Natural killer cell treated with Interleukin-12 subunit alpha and Interleukin-12 subunit beta and Interleukin-15 and Interleukin-18, amount 100 ng/mL, for 72 hours (primary cell): Measurements from ENCODE around the gene NTRK1. TPM values are rescaled to one million over a fixed set of nuclear protein-coding genes. Genes with fewer than 3 reads are reported as not detected.

Experiments
- ATAC-seq, 2 donors: fragments of 150-1000 bp; cut with Tn5 transposase in 1 of 2; sonication (Bioruptor Pico), chemical (Tn5 transposase) in 1 of 2; 2 replicates each; pipeline ENCODE4 v1.10.0; 2021
- DNase-seq: peaks from one replicate; pipeline ENCODE4 v3.0.0; 2022; ENCODE audit warnings: low spot score
- H3K27ac Mint-ChIP-seq, 2 donors: 1 replicate in 1 of 2; 2 replicates in 1 of 2; pipeline ENCODE4 v1.8.0; 2022; ENCODE audit warnings: mixed read lengths in 2 of 2, mild to moderate bottlenecking in 1 of 2, moderate library complexity in 1 of 2
- H3K27me3 Mint-ChIP-seq, 2 donors: 1 replicate in 1 of 2; 2 replicates in 1 of 2; pipeline ENCODE4 v1.8.0; 2022; ENCODE audit warnings: mixed read lengths in 2 of 2
- H3K36me3 Mint-ChIP-seq: one replicate; pipeline ENCODE4 v1.8.0; 2022; ENCODE audit warnings: mixed read lengths
- H3K4me1 Mint-ChIP-seq, 2 donors: 1 replicate in 1 of 2; 2 replicates in 1 of 2; pipeline ENCODE4 v1.8.0; 2022; ENCODE audit warnings: low read depth in 2 of 2, mixed read lengths in 2 of 2, mild to moderate bottlenecking in 1 of 2
- H3K4me3 Mint-ChIP-seq: one replicate; pipeline ENCODE4 v1.8.0; 2022; ENCODE audit warnings: mixed read lengths
- H3K9me3 Mint-ChIP-seq: 2 replicates; pipeline ENCODE4 v1.8.0; 2022; ENCODE audit warnings: mixed read lengths
- total RNA-seq, 2 donors: library from RNA; stranded (reverse); gene quantifications; one replicate each; pipeline ENCODE4 v1.2.3, GENCODE V29; 2022

Gene NTRK1
- total RNA-seq, 2 donors from 2014 or later, result 1.4 to 8.1 TPM

DNA sequence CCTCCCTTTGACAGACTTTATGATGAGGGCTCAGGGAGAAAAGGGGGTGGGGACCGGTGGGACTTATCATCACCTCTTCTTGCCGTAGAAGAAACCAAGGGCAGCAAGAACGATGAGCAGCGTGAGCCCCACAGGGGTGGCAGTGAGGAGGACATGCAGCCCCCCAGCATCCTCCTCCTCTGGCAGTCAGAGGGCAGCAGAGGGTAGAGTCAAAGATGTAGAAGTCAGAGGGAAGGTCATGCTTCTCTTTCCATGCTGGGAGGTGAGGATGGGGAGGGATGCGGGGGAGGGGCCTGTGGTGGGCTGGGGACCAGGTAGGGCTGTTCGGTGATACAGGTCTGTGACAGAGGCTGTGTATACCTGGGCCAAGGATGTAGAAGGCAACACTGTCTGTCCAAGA, 16.6 kb upstream of the NTRK1 start:
- no peak overlapping the region for H3K4me3 Mint-ChIP-seq
- H3K27me3 Mint-ChIP-seq, result peaks cover 34 to 39% of the 10 kb centered on the region in 2 donors
- peaks cover 11 to 32% of the 10 kb centered on the region in 2 donors for H3K4me1 Mint-ChIP-seq

DNA sequence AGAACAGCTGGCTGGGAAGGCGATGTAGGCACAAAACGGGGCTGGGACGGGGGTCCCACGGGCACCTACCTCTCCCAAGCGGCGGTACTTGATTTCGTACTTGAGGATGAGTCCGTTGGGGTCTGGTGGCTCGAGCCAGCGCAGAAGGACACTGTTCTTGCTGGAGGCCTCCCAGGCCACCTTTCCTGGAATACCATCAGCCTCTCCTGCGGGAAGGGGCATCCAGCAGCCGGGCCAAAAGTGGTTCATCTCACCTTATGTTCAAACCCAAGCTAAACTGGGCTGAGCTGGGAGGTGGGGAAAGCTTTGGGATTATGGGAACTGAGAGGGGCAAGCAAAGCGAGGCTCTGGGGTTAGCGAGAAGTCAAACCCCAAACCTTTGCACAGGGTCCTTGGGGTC, 16.0 kb upstream of the NTRK1 start:
- peaks cover 11 to 31% of the 10 kb centered on the region in 2 donors for H3K4me1 Mint-ChIP-seq
- no peaks in the 10 kb centered on the region for H3K9me3 Mint-ChIP-seq
- H3K36me3 Mint-ChIP-seq, result no peaks in the 10 kb centered on the region
- DNase-seq (no peak), ATAC-seq (no peak)
- H3K27ac Mint-ChIP-seq, result no peak overlapping the region
- H3K27me3 Mint-ChIP-seq, result peaks cover 34 to 39% of the 10 kb centered on the region in 2 donors
- H3K4me3 Mint-ChIP-seq, result no peak overlapping the region

More for the DNA sequence above, 16.6 kb upstream of the NTRK1 start:
- Mint-ChIP-seq H3K27ac (no peak overlapping the region), H3K36me3 (no peaks in the 10 kb centered on the region), H3K9me3 (no peaks in the 10 kb centered on the region)
- ATAC-seq (no peak), DNase-seq (no peak)

DNA sequence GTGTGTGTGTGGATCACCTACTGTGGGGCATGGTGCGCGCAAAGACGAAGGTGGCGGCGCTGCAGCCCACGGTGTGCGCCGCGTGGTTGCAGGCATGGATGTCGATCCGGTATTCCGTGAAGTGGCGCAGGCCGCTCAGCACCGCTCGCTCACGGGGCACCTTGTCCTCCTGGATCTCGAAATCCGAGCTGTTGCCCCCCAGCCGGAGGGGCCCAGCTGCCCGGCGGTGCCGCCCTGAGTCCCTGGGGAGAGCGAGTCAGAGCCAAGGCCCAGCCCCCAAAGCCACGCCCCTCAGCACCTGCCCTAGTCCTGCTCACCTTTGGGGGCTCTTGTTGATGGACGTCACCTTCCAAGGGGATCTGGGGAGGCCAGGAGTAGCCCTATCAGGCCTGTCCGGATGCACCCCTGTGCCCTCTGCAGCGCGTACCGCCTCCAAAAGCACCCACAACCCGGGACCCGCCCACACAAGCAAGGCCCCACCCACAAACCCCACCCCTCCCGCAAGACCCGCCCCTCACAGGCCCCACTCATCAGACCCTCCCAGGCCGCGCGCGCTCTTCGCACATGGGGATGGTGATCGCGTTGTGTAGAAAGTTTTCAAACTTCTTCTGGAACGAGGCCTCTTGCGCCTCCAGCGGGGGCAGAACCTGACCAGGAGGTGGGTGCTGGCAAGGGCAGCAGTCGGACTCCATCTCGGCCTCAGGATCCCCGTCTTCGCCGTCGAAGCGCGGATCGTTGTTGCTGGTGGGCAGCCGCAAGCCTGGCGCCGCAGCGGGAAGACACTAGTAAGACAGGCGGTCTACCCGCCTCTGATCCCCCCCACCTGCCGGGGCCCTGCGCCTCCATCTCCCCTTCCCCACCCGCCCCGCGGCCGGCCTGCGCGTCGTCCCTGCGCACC, 15.4 kb upstream of the NTRK1 start:
- peak; percentile 45 to 73 for ATAC-seq
- Mint-ChIP-seq H3K9me3 (no peaks in the 10 kb centered on the region), H3K27me3 (peaks cover 34 to 36% of the 10 kb centered on the region in 2 donors), H3K4me1 (peaks cover 11 to 28% of the 10 kb centered on the region in 2 donors), H3K4me3 (peak overlapping the region; percentile 20), H3K27ac (no peak overlapping the region), H3K36me3 (no peaks in the 10 kb centered on the region)
- DNase-seq, result no peak

DNA sequence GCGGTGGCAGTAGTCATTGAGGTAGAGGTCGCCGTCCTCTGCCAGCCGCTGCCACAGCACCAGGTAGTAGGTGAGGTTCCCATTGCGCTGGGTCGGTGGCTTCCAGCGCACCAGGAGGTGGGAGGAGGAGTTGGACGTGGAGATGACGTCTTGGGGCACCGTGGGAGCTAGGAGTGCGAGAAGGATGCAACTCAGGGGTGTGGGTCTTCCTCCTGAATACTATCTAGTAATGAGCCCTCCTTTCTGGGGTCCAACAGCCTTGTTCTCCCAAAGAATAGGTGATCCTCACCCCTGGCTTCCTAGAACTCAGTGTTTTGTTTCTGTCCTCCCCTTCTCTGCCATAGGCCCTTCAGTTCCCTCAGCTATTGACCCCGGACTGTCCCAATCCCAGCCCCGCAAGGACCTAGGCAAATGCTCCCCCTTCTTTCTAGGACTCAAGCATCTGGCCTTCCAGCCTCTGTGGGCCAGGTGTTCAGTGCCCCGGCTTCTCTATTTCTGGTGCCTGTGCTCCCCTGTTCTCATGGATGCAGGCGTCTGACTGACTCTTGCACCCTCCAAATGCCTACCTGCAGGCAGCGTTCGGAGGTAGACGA, 14.6 kb upstream of the NTRK1 start:
- no peaks in the 10 kb centered on the region for H3K36me3 Mint-ChIP-seq
- H3K4me1 Mint-ChIP-seq, result peaks cover 11 to 28% of the 10 kb centered on the region in 2 donors
- H3K27ac Mint-ChIP-seq, result no peak overlapping the region
- H3K9me3 Mint-ChIP-seq, result no peaks in the 10 kb centered on the region
- H3K4me3 Mint-ChIP-seq, result no peak overlapping the region
- DNase-seq (no peak), ATAC-seq (no peak)
- H3K27me3 Mint-ChIP-seq, result peaks cover 34 to 36% of the 10 kb centered on the region in 2 donors

DNA sequence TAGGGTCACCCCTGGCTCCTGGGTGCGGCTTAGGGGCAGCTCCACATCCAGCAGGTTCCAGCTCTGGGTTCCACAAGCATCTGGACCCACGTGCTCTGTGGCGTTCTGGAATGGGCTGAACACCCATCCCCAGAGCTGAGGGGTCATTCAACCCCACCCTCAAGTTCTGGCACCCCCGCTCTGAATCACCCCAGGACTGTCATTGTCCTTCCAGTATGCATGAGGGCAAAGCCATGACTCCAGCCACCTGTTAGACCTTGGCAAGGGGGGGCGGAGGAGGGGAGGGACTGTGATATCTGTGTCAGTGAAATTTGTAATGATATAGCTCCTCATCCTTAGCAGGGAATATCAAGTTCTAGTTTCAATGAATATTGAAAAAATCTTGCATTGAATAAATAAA, 14.0 kb upstream of the NTRK1 start:
- H3K27me3 Mint-ChIP-seq, result peaks cover 34 to 36% of the 10 kb centered on the region in 2 donors
- H3K36me3 Mint-ChIP-seq, result no peaks in the 10 kb centered on the region
- DNase-seq, result no peak
- no peak overlapping the region for H3K4me3 Mint-ChIP-seq
- no peaks in the 10 kb centered on the region for H3K9me3 Mint-ChIP-seq
- peaks cover 11 to 28% of the 10 kb centered on the region in 2 donors for H3K4me1 Mint-ChIP-seq
- no peak for ATAC-seq
- H3K27ac Mint-ChIP-seq, result peak overlapping the region in 1 of 2 donors; percentile 20

DNA sequence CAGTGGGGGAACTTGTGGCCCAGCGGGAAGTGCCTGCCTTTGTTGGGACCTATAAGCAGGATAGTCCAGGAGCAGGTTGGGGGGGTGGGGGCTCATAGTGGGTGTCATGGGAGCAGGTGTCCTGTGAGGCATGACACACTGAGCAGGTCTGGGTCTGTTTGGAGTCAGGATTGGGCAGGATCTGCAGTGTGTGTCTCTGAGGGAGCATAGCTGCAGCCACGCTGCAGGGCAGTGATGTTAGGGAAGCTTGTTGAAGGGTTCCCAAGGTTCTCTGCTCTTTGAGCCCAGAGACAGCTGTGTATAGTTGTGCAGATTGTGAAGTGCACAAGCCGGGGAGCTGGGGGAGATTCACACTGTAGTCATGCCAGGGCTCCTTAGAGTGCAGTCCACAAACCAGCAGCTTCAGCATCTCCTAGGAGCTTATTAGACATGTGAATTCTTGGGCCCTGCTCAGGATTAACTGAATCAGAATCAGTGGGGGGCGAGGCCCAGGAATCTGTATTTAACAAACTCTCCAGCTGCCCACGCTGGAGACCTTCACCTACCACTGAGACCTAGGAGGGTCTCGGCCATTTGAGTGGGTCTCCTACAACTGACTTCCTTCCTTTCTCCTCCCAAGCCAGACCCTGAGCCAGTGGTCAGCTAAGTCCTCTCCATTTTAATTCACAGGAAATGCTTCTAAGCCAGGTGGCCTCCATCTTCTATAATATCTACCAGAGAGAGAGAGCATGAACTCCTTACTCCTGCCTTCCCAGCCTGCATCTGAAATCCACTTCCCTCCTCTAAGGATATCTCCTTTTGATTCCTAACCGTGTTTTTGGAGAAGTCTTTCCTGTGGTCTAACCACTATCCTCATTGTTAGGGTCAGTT, 12.8 kb upstream of the NTRK1 start:
- Mint-ChIP-seq H3K27ac (peak overlapping the region in 1 of 2 donors; percentile 76), H3K9me3 (no peaks in the 10 kb centered on the region), H3K27me3 (peaks cover 27 to 29% of the 10 kb centered on the region in 2 donors), H3K4me1 (peaks cover 11 to 28% of the 10 kb centered on the region in 2 donors), H3K4me3 (no peak overlapping the region), H3K36me3 (no peaks in the 10 kb centered on the region)
- DNase-seq (no peak), ATAC-seq (no peak)

DNA sequence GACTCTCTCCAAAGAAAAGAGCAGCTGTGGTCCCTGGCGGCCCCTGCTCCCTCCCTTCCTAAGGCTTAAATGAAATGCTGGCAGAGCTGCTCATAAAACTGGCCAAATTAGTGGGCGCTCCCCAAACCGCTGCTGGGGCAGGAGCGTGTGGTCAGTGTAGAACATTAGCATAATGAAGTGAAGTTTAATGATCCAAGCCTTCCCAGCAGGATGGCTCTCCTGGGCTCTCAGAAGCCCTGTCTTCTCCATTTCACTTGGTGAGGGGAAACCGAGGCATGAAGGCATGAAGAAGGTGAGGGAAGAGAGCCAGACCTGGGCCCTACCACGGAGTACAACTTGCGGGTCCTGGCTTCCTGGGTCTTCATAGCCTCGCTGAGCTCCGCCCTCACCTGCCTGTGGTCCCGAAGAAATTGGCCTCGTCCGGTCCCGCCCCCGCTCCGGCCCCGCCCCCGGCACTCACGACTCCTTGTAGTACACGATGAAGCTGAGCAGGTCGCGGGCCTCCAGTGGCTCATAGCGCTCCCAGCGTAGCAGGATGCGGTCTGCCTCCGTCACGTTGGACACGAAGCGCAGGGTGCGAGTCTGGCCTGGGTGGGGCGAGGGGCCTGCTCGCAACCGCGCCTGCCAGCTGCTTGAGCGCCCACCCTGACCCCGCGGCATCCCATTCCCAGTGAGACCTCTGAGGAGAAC, 12.1 kb upstream of the NTRK1 start:
- DNase-seq, result peak; percentile 83
- Mint-ChIP-seq H3K36me3 (no peaks in the 10 kb centered on the region), H3K4me1 (peaks cover 11 to 31% of the 10 kb centered on the region in 2 donors), H3K9me3 (no peaks in the 10 kb centered on the region), H3K4me3 (no peak overlapping the region), H3K27ac (peak overlapping the region in 1 of 2 donors; percentile 76), H3K27me3 (peaks cover 22 to 26% of the 10 kb centered on the region in 2 donors)
- ATAC-seq, result peak; percentile 84 to 86

DNA sequence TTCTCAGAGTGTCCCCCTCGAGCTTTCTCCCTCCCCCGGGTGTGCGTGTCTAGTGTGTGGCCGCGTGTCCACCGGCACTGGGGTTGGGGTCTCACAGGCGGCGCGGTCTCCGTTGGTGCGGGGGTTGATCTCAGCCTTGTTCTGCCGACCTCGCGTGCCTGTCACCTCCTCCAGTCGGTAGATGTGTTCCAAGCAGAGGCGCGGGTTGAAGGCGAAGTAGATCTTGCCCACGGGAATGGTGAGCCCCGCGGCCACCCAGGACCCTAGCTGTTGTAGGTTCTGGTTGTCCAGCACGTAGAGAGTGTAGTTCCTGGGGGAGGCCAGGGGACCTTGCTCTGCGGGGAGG, 11.5 kb upstream of the NTRK1 start:
- H3K4me3 Mint-ChIP-seq, result no peak overlapping the region
- no peak for ATAC-seq
- peaks cover 11 to 28% of the 10 kb centered on the region in 2 donors for H3K4me1 Mint-ChIP-seq
- peaks cover 17 to 23% of the 10 kb centered on the region in 2 donors for H3K27me3 Mint-ChIP-seq
- H3K36me3 Mint-ChIP-seq, result no peaks in the 10 kb centered on the region
- no peak for DNase-seq
- no peaks in the 10 kb centered on the region for H3K9me3 Mint-ChIP-seq
- peak overlapping the region in 1 of 2 donors; percentile 76 for H3K27ac Mint-ChIP-seq

DNA sequence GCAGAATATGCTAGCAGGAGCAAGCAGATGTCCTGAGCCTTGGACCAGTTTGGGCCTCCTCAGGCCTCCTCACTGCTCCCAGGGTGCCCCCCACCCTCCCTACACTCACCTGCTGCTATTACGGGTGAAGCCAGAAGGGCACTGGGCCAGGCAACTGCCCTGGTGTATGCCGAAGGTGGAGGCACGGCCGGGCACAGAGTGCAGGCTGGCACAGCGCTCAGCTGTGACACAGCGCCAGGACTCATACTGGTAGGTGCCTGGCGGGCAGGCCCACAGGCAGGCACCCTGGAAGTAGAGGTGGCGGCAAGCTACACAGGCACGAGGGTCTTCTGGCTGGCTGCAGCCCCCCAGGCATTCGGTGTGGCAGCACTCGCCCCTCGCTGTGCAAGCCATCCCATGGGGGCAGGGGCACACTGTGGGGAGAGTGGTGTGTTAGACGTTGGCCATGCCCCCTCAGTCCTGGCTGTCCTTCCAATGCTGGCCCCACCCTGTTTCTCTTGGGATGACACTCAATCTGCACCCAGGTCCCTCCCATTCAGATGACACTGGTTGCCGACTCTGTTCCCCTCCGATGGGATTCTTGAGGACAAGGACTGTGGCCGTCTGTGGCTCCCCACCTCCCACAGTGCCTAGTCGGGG, 8.8 kb upstream of the NTRK1 start:
- Mint-ChIP-seq H3K27ac (no peak overlapping the region), H3K4me1 (peaks cover 6 to 17% of the 10 kb centered on the region in 2 donors), H3K9me3 (no peaks in the 10 kb centered on the region), H3K4me3 (no peak overlapping the region), H3K27me3 (peaks cover 3 to 17% of the 10 kb centered on the region in 2 donors), H3K36me3 (no peaks in the 10 kb centered on the region)
- ATAC-seq (no peak), DNase-seq (no peak)

DNA sequence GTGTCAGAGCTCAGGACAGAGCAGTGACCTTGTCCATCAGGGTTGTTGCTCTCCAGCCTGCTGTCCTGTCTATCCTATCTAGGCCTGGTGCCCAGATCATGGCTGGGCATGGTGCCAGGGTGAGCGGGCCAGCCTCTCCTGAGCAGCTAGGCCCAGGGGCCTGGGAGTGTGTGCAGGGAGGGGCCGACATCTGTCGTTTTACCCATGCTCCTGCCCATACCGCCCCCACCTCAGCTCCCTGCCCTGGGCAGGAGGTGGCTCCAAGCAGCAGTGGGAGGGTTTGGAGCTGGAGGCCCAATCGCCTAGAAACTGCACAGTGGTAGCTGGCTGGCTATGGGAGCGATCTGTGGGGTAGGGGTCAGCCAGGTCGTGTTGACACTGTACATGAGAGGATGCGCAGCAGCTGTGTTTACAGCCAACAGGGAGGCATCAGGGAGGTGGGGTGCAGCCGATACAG, 8.2 kb upstream of the NTRK1 start:
- H3K27me3 Mint-ChIP-seq, result peaks cover 0 to 12% of the 10 kb centered on the region in 2 donors
- ATAC-seq (no peak), DNase-seq (no peak)
- H3K9me3 Mint-ChIP-seq, result no peaks in the 10 kb centered on the region
- H3K27ac Mint-ChIP-seq, result no peak overlapping the region
- H3K4me3 Mint-ChIP-seq, result no peak overlapping the region
- H3K4me1 Mint-ChIP-seq, result peaks cover 6 to 15% of the 10 kb centered on the region in 2 donors
- no peaks in the 10 kb centered on the region for H3K36me3 Mint-ChIP-seq

DNA sequence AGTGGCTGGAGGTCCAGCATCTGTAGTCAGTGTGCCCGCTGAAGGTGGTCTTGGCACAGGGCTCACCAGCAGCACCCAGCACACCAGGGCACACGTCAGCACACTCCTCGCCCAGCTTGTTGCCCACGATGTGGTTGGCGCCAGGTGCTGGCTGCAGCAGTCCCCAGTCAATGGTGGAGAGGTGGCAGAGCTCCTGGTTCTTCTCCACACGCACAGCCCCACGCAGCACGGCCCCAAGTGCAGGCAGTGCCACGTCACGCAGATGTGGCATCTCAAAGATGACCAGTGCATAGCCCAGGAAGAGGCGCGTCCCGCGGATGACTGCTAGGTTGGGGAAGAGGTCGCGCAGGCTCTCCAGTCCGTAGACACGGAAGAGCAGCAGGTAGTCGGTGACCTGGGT, 6.9 kb upstream of the NTRK1 start:
- Mint-ChIP-seq H3K9me3 (no peaks in the 10 kb centered on the region), H3K36me3 (no peaks in the 10 kb centered on the region), H3K4me1 (peaks cover 7 to 12% of the 10 kb centered on the region in 2 donors), H3K27ac (no peak overlapping the region), H3K4me3 (no peak overlapping the region), H3K27me3 (peaks cover 9 to 15% of the 10 kb centered on the region in 2 donors)
- DNase-seq, result no peak
- ATAC-seq, result no peak

DNA sequence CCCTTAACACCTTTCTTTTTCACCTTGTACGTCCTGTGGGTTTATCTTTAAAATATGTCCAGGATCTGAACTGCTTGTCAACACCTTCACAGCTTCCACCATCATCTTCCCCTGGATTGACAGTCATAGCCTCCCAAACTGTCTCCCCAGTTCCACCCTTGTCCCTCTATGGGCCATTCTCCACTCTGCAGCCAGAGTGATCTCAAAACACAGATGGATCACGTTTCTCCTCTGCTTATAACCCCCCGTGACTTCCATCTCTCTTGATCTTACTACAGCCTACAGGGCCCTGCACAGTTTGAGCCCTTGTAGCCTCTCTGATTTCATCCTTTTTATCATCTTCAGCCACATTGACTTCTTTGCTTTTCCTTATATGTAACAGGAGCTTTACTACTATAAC, 6.0 kb upstream of the NTRK1 start:
- ATAC-seq (no peak), DNase-seq (no peak)
- no peaks in the 10 kb centered on the region for H3K36me3 Mint-ChIP-seq
- H3K9me3 Mint-ChIP-seq, result no peaks in the 10 kb centered on the region
- peaks cover 12 to 15% of the 10 kb centered on the region in 2 donors for H3K27me3 Mint-ChIP-seq
- peak overlapping the region in 1 of 2 donors; percentile 11 for H3K27ac Mint-ChIP-seq
- H3K4me1 Mint-ChIP-seq, result peaks cover 8 to 9% of the 10 kb centered on the region in 2 donors
- no peak overlapping the region for H3K4me3 Mint-ChIP-seq
